Stimulated activated CD4-positive, alpha-beta T cell treated with anti-CD3 and anti-CD28 coated beads, Interleukin-1b, Interleukin-23, amount 100 ng/mL, for 48 hours (primary cell): ENCODE measurements around the gene SOD1.
"Not testable (repeated sequence)": the region's sequence is repeated elsewhere in the genome, so short reads cannot be mapped to it uniquely, and the experiment has no call there.

Source experiments
- DNase-seq: peaks from one replicate; pipeline ENCODE4 v3.0.0-alpha.2; 2020

SOD1 gene

DNA sequence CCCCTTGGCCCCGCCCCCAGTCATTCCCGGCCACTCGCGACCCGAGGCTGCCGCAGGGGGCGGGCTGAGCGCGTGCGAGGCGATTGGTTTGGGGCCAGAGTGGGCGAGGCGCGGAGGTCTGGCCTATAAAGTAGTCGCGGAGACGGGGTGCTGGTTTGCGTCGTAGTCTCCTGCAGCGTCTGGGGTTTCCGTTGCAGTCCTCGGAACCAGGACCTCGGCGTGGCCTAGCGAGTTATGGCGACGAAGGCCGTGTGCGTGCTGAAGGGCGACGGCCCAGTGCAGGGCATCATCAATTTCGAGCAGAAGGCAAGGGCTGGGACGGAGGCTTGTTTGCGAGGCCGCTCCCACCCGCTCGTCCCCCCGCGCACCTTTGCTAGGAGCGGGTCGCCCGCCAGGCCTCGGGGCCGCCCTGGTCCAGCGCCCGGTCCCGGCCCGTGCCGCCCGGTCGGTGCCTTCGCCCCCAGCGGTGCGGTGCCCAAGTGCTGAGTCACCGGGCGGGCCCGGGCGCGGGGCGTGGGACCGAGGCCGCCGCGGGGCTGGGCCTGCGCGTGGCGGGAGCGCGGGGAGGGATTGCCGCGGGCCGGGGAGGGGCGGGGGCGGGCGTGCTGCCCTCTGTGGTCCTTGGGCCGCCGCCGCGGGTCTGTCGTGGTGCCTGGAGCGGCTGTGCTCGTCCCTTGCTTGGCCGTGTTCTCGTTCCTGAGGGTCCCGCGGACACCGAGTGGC, at the start of gene SOD1:
Gene SOD1 (plus strand): TSS at position 158 of the 723 bp plus-strand sequence. CDS start 77 bp downstream, at position 235.
- peak; percentile 95 for DNase-seq

- no peak for DNase-seq
Observed at GRCh38 chr21:31611445-31611844, 48.0 kb upstream of the SOD1 start.

DNA sequence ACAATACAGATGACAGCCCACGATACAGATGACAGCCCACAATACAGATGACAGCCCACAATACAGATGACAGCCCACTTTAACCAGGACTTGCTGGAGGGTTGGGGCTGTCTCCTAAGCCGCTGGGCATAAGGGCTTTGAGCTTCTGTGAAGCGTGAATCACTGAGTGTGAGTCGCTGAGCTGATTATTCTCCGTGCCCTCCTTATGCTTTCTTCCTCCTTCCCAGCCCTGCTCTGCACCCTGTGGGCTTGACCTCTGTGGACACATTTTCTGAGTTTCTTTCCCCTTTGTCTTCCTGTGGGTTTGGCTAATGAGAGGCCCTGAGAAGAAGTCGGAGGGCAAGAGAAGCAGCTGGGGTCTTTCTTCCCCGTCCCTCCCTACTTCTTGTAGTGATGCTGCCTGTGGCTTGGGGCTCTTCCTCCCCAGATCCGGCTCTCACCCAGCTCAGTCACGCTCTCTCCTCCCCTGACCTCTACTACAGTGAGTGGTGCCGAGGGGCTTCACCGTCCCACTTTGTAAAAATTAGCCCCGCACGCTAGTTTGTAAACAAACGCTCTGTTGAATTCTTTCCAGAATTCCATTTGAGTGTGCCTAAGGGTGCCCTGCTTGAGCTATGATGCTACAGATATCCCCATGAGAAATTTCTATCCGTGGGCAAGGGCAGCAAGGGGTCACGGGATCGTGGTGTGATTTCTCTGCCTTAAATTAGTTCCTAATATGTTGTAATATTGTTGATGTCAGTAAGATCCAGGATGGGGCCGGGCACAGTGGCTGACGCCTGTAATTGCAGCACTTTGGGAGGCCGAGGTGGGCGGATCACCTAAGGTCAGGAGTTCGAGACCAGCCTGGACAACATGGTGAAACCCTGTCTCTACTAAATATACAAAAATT, 46.4 kb upstream of the SOD1 start:
- DNase-seq, result no peak

GRCh38 chr21:31614705-31615104, 44.8 kb upstream of the SOD1 start:
- DNase-seq, result no peak

DNA sequence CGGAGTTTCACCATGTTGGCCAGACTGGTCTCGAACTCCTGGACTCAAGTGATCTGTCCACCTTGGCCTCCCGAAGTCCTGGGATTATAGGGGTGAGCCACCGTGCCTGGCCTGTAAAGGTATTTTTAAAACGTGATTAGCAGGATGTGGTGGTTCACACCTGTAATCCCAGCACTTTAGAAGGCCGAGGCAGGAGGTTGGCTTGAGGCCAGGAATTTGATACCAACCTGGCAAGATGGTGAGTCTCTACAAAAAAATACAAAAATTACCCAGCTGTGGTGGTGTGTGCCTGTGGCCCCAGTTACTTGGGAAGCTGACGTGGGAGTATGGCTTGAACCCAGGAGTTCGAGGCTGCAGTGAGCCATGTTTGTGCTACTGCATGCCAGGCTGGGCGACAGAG, 43.3 kb upstream of the SOD1 start:
- DNase-seq, result no peak

DNA sequence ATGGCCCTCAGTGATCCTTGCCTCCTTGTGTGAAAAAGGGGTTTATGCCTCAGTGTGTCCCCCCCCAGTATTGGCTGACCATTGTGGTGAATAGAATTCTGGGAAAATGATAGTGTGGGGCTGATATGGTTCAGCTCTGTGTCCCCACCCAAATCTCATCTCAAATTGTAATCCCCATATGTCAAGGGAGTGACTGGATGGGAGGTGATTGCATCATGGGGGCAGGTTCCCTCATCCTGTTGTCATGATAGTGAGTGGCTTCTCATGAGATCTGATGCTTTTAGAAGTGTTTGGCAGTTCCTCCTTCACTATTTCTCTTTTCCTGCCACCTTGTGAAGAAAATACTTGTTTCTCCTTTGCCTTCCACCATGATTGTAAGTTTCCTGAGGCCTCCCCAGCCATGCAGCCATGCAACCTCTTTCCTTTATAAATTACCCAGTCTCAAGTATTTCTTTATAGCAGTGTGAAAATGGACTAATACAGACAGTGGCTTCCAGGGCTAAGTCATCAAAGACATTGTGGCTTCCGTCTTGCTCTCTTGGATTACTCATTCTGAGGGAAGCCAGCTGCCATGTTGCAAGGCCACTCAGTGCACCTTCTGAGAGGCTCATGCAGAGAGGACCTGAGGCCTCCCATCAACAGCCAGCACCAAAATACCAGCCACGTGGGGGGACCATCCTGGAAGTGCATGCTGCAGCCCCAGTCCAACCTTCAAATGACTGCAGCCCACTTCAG, 40.6 kb upstream of the SOD1 start:
- DNase-seq, result no peak

DNA sequence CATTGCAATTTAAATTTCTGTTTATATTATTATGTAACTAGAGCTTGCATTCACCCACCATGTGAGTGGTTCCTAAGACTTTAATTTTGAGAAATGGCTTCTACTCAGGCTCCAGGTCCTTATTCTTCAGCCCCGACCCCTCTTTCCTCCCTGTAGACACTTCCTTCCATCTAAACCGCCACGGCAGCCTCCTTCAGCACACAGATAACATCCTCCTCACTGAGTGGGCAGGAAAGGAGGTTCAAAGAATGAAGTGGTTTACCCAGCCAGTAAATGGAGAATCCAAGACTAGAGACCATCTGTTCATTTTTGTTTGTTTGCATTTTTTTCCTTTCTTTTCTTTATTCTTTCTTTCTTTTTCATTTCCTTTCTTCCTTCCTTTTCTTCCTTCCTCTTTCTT, 37.1 kb upstream of the SOD1 start:
- DNase-seq, result no peak

DNA sequence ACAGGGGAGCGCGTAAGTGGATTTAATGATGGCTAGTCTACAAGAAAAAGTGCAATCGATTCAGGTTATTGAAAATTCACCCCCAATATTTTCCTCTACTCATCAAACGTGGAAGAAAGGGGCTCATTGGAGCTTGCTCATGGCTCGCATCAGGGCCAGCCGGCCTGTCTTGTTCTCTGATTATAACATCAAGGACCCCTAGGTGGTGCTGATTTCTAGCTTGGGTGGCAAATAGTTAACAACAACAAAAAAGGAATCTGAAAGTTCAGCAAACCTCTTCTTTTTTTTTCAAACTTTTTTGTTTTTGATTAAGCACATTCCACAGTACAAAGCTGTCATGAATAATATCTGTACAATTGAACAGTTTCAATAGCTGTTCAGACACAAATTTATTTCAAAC, 35.8 kb upstream of the SOD1 start:
- no peak for DNase-seq

- DNase-seq, result no peak
Observed at GRCh38 chr21:31624181-31624580, 35.3 kb upstream of the SOD1 start.

DNA sequence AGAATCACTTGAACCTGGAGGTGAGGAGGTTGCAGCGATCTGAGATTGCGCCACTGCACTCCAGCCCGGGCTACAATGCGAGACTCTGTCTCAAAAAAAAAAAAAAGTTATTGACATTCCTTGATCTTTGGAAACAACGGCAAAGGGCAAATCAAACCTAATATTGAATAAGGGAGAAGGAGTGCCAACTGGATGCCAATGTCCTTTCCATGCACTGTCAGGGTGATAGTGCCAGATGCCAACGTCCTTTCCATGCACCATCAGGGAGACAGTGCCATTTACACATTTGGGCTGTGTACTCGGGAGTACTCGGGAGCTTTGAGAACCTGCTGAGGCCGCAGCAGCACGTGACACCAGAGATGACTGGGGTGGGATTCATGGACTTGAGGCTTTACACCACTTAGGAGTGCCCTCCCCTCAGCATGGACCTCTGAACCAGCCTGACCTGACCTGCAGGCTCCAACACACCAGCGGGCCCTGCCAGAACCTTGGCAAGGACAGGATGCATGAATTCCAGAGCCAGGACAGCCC, 34.5 kb upstream of the SOD1 start:
- no peak for DNase-seq

GRCh38 chr21:31629972-31630711, 29.4 kb upstream of the SOD1 start:
- DNase-seq, result no peak

GRCh38 chr21:31631881-31632280, 27.6 kb upstream of the SOD1 start:
- not testable (repeated sequence) for DNase-seq

GRCh38 chr21:31634993-31635392, 24.5 kb upstream of the SOD1 start:
- DNase-seq, result no peak

GRCh38 chr21:31636874-31637273, 22.6 kb upstream of the SOD1 start:
- DNase-seq, result no peak

- DNase-seq, result no peak
Observed at GRCh38 chr21:31641416-31641922, 18.0 kb upstream of the SOD1 start.

- no peak for DNase-seq
Observed at GRCh38 chr21:31644643-31645042, 14.8 kb upstream of the SOD1 start.

- DNase-seq, result no peak
Observed at GRCh38 chr21:31647650-31648049, 11.8 kb upstream of the SOD1 start.

DNA sequence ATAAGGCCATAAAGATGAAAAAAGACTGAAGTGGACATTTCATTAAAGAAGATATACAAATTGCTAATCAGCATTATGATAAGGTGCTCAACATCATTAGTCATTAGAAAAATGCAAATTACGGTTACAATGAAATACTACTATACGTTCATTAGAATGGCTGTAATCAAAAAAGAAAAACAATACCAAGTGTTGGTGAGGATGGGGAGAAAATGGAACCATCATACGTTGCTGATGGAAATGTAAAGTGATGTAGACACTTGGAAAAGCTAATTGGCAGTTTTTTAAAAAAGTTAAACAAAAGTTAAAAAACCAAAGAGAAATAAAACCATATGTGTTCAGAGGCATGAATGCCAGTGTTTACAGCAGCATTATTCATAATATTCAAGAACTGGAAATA, 8.6 kb upstream of the SOD1 start:
- no peak for DNase-seq

DNA sequence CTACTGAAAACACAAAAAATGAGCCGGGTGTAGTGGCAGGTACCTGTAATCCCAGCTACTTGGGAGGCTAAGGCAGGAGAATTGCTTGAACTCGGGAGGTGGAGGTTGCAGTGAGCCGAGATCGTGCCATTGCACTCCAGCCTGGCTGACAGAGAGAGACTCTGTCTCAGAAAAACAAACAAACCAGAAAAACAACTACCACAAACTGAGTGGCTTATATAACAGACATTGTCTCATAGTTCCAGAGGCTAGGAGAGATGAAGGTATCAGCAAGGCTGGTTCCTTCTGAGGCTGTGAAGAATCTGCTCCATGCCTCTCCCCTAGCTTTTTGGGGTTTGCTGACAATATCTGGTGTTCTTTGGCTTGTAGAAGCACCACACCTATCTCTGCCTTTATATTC, 8.0 kb upstream of the SOD1 start:
- DNase-seq, result not testable (repeated sequence)

DNA sequence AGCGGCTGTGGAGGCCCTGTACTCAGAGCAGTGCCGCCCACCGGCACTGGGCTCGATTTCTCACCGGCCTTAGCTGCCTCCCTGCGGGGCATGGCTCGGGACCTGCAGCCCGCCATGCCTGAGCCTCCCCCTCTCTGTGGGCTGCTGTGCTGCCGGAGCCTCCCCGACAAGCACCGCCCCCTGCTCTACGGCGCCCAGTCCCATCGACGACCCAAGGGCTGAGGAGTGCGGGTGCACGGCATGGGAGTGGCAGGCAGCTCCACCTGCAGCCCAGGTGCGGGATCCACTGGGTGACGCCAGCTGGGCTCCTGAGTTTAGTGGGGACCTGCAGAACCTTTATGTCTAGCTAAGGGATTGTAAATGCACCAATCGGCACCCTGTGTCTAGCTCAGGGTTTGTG, 5.2 kb upstream of the SOD1 start:
- no peak for DNase-seq

GRCh38 chr21:31654821-31655580, 4.5 kb upstream of the SOD1 start:
- not testable (repeated sequence) for DNase-seq
